Measurements from ENCODE around the gene MAGI1. TPM values are rescaled to one million over a fixed set of nuclear protein-coding genes. Genes with fewer than 3 reads are reported as not detected.

MAGI1 gene
- total RNA-seq, 3 donors from 2014 or later = 22.1 to 94.4 (median 70.5) TPM

GRCh38 chr3:65641777-65642176 is 396.9 kb downstream of the MAGI1 start:
- H3K4me3 ChIP-seq = no peak overlapping the region
- H3K9me3 ChIP-seq = peaks cover 4 to 16% of the 10 kb centered on the region in 2 donors
- no peaks in the 10 kb centered on the region for H3K27me3 ChIP-seq
- no peak overlapping the region for H3K27ac ChIP-seq
- TF ChIP-seq POLR2AphosphoS5 (IDR thresholded peaks at IDR 0.05) (no peak), CTCF (IDR thresholded peaks at IDR 0.05) (no peak), POLR2A (IDR thresholded peaks at IDR 0.05) (no peak)
- intact Hi-C loops (cut with DNase I; ENCODE audit: low total_unique reads) = loop anchor here (10.0 kb wide), 1 partner anchor 1343 kb away; no protein-coding TSS in a partner anchor
- H3K36me3 ChIP-seq = no peaks in the 10 kb centered on the region
- no peaks in the 10 kb centered on the region for H3K4me1 ChIP-seq
- DNase-seq (ENCODE audit: low spot score in 2 of 2) = no peak

DNA sequence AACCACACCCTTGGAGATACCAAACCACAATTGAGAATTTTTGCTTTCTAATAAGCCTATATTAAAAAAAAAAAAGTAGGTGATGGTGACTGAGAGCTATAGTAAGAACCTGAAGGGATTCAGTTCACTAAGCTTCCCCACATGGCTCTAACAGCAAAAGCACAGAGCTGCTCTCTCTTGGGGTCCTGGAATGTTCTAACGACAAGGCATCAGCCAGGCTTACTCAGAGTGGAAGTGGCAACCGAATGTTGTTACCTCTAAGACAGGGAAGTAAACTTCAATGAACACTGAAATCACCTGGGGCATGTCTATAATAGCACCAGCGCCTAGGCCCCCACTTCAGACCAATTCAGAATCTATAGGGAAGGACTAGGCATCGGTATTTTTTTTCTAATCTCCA is 397.7 kb downstream of the MAGI1 start:
- H3K4me1 ChIP-seq = no peaks in the 10 kb centered on the region
- H3K9me3 ChIP-seq = peaks cover 0 to 9% of the 10 kb centered on the region in 2 donors
- H3K27ac ChIP-seq = no peak overlapping the region
- H3K27me3 ChIP-seq = no peaks in the 10 kb centered on the region
- DNase-seq (ENCODE audit: low spot score in 2 of 2) = no peak
- TF ChIP-seq POLR2AphosphoS5 (IDR thresholded peaks at IDR 0.05) (no peak), CTCF (IDR thresholded peaks at IDR 0.05) (no peak)
- H3K4me3 ChIP-seq = no peak overlapping the region
- intact Hi-C loops (cut with DNase I; ENCODE audit: low total_unique reads) = loop anchor here (10.0 kb wide), 1 partner anchor 1344 kb away; no protein-coding TSS in a partner anchor
- no peaks in the 10 kb centered on the region for H3K36me3 ChIP-seq

DNA sequence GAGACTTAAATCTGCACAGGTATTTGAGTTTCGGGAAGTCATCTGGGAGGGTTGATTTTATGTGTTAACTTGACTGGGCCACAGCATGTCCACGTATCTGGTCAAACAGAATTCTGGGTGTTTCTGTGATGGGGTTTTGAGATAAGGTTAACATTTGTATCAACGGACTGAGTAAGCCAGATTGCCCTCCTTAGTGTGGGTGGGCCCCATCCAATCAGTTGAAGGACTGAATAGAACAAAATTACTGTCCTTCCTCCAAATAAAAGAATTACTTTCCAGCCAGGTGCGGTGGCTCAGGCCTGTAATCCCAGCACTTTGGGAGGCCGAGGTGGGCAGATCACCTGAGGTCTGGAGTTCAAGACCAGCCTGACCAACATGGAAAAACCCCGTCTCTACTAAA is 399.3 kb downstream of the MAGI1 start:
- Histone ChIP-seq H3K27me3 (no peaks in the 10 kb centered on the region), H3K4me1 (no peaks in the 10 kb centered on the region), H3K9me3 (no peaks in the 10 kb centered on the region), H3K36me3 (no peaks in the 10 kb centered on the region), H3K27ac (no peak overlapping the region), H3K4me3 (no peak overlapping the region)
- intact Hi-C loops (cut with DNase I; ENCODE audit: low total_unique reads) = no loop called here
- TF ChIP-seq POLR2A (IDR thresholded peaks at IDR 0.05) (no peak), POLR2AphosphoS5 (IDR thresholded peaks at IDR 0.05) (no peak), CTCF (IDR thresholded peaks at IDR 0.05) (no peak)
- no peak for DNase-seq (ENCODE audit: low spot score in 2 of 2)

DNA sequence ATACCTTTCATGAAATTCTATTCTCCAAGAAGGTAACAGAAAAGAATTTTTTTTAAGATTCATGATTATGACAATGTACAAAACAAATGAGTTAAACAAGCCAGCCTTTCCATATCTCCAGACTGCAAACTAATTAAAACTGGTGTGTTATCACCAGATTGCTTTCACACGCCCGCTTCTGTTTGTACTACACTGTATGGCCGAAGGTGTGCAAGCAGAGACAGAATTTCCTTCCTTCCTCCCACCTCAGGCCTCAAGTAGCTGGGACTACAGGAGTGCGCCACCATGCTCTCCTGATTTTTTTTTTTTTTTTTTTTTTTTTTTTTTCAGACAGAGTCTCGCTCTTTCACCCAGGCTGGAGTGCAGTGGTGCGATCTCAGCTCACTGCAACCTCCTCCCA is 400.4 kb downstream of the MAGI1 start:
- no peaks in the 10 kb centered on the region for H3K36me3 ChIP-seq
- DNase-seq (ENCODE audit: low spot score in 2 of 2) = no peak
- H3K4me3 ChIP-seq = no peak overlapping the region
- intact Hi-C loops (cut with DNase I; ENCODE audit: low total_unique reads) = no loop called here
- H3K27ac ChIP-seq = no peak overlapping the region
- H3K9me3 ChIP-seq = no peaks in the 10 kb centered on the region
- TF ChIP-seq POLR2AphosphoS5 (IDR thresholded peaks at IDR 0.05) (no peak), CTCF (IDR thresholded peaks at IDR 0.05) (no peak)
- H3K4me1 ChIP-seq = no peaks in the 10 kb centered on the region
- H3K27me3 ChIP-seq = no peaks in the 10 kb centered on the region

GRCh38 chr3:65636326-65636725 is 402.4 kb downstream of the MAGI1 start:
- no peak for TF ChIP-seq CTCF (IDR thresholded peaks at IDR 0.05)
- TF ChIP-seq POLR2AphosphoS5 (IDR thresholded peaks at IDR 0.05) = no peak
- no peak for TF ChIP-seq POLR2A (IDR thresholded peaks at IDR 0.05)
- H3K27ac ChIP-seq = no peak overlapping the region
- no peaks in the 10 kb centered on the region for H3K9me3 ChIP-seq
- H3K4me3 ChIP-seq = no peak overlapping the region
- H3K36me3 ChIP-seq = no peaks in the 10 kb centered on the region
- no peak for DNase-seq (ENCODE audit: low spot score in 2 of 2)
- H3K27me3 ChIP-seq = no peaks in the 10 kb centered on the region
- intact Hi-C loops (cut with DNase I; ENCODE audit: low total_unique reads) = no loop called here
- H3K4me1 ChIP-seq = no peaks in the 10 kb centered on the region

All from breast epithelium (tissue), 4 donors.